NCI-H1417 (cell line): ENCODE results near the gene PSMB8.

ENCODE experiments used
- DNase-seq, 3 experiments: peaks; one replicate each; lab custom pipeline; 2025; lab: John Stamatoyannopoulos, UW

The PSMB8 gene

GRCh38 chr6:32855467-32856174 is 11.8 kb upstream of the PSMB8 start:
- no peak for DNase-seq

GRCh38 chr6:32854376-32855178 is 10.7 kb upstream of the PSMB8 start:
- peak in 2 of 3 experiments; percentile 36 to 42 for DNase-seq

- peak; percentile 75 to 92 (median 83) for DNase-seq
Observed at GRCh38 chr6:32853541-32854375, 9.9 kb upstream of the PSMB8 start, which contains the start of the genes PSMB9 and TAP1. Gene PSMB9 (plus strand): TSS chr6:32854192. CDS start chr6:32854230, 38 bp downstream. Gene TAP1 (minus strand): TSS chr6:32853704. CDS start chr6:32853636, 68 bp downstream.

GRCh38 chr6:32852844-32853540 is 9.1 kb upstream of the PSMB8 start:
- DNase-seq = peak; percentile 32 to 58 (median 56)

GRCh38 chr6:32852018-32852843 is 8.4 kb upstream of the PSMB8 start:
- DNase-seq = no peak

- no peak for DNase-seq
Observed at GRCh38 chr6:32851025-32851424, 7.2 kb upstream of the PSMB8 start.

- no peak for DNase-seq
Observed at GRCh38 chr6:32849126-32849525, 5.3 kb upstream of the PSMB8 start.

GRCh38 chr6:32847795-32848194 is 3.9 kb upstream of the PSMB8 start:
- no peak for DNase-seq

GRCh38 chr6:32847004-32847403 is 3.2 kb upstream of the PSMB8 start:
- DNase-seq = no peak

GRCh38 chr6:32845384-32845884 is 1.6 kb upstream of the PSMB8 start:
- no peak for DNase-seq

GRCh38 chr6:32844839-32845383 is 1.1 kb upstream of the PSMB8 start:
- no peak for DNase-seq

- peak in 2 of 3 experiments; percentile 48 to 56 for DNase-seq
Observed at GRCh38 chr6:32843331-32843978, 392 bp downstream of the PSMB8 start.

- DNase-seq = no peak
Observed at GRCh38 chr6:32842690-32843089, 1.2 kb downstream of the PSMB8 start.

GRCh38 chr6:32842021-32842650 is 1.7 kb downstream of the PSMB8 start:
- DNase-seq = no peak

- no peak for DNase-seq
Observed at GRCh38 chr6:32840604-32841246, 3.1 kb downstream of the PSMB8 start.

- no peak for DNase-seq
Observed at GRCh38 chr6:32839356-32839755, 4.5 kb downstream of the PSMB8 start.

GRCh38 chr6:32838114-32838958 is 5.5 kb downstream of the PSMB8 start, which contains the start of gene TAP2:
Gene TAP2 (minus strand): TSS chr6:32838739. CDS start chr6:32838233, 506 bp downstream.
- DNase-seq = peak; percentile 89 to 93 (median 91)
